Panc1 (cell line): ENCODE measurements around the gene MTA1. TPM values are rescaled to one million over a fixed set of nuclear protein-coding genes. Genes with fewer than 3 reads are reported as not detected.

Experiments
- ATAC-seq: fragments of 200-7000 bp; cut with Tn5 transposase; 2 replicates; pipeline ENCODE4 v1.9.1; 2020; ENCODE audit warnings: mild to moderate bottlenecking, moderate library complexity
- BruUV-seq: library from RNA; stranded (reverse); fragments of 400-500 nt; replicated peaks from 2 replicates; lab custom pipeline; 2021; lab: Mats Ljungman, UMichigan
- CTCF ChIA-PET: fragments of 300-600 bp; sonication (Branson Sonifier 250); formaldehyde crosslinking; loops from one replicate; lab custom pipeline; 2022; ENCODE audit warnings: antibody characterized with exemption; lab: Charles Lee
- POLR2A ChIA-PET: fragments of 300-600 bp; sonication (Branson Sonifier 250); formaldehyde crosslinking; loops from one replicate; lab custom pipeline; 2022; ENCODE audit warnings: antibody characterized with exemption; lab: Charles Lee
- DNase-seq: peaks from one replicate; pipeline ENCODE4 v3.0.0-alpha.2; 2010; ENCODE audit warnings: low read depth, low spot score
- H3K27ac ChIP-seq: 2 replicates; pipeline ENCODE4 v1.5.1; 2011; ENCODE audit warnings: mild to moderate bottlenecking, low read length, inconsistent platforms
- H3K27me3 ChIP-seq: fragments of 200-500 bp; sonication (Bioruptor generic); 2 replicates; pipeline ENCODE4 v1.6.0; 2014; ENCODE audit warnings: low read length, inconsistent platforms; ENCODE audit not compliant: control insufficient read depth, insufficient read depth
- H3K36me3 ChIP-seq: fragments of 200-500 bp; sonication (Bioruptor generic); 2 replicates; pipeline ENCODE4 v1.5.1; 2014; ENCODE audit warnings: inconsistent platforms, mild to moderate bottlenecking, low read length, moderate library complexity; ENCODE audit not compliant: control insufficient read depth, insufficient read depth
- H3K4me1 ChIP-seq: 2 replicates; pipeline ENCODE4 v1.5.1; 2011; ENCODE audit warnings: inconsistent platforms, mild to moderate bottlenecking, low read length, moderate library complexity; ENCODE audit not compliant: control insufficient read depth, insufficient read depth
- H3K4me3 ChIP-seq, 2 experiments: 2 replicates each; pipeline ENCODE4 v1.5.1; 2011 to 2012; ENCODE audit warnings: low read depth in 2 of 2, low read length in 2 of 2, mild to moderate bottlenecking in 2 of 2, inconsistent platforms in 1 of 2, moderate library complexity in 1 of 2
- H3K9me3 ChIP-seq: fragments of 200-500 bp; sonication (Bioruptor generic); 2 replicates; pipeline ENCODE4 v1.5.1; 2014; ENCODE audit warnings: low read depth, mild to moderate bottlenecking, inconsistent platforms, low read length, moderate library complexity; ENCODE audit not compliant: control insufficient read depth, insufficient read depth
- POLR2AphosphoS5 ChIP-seq: IDR thresholded peaks from 2 replicates; pipeline ENCODE4 v1.6.1; 2012; ENCODE audit warnings: mild to moderate bottlenecking, low read depth, low read length, moderate library complexity
- SIN3A ChIP-seq: IDR thresholded peaks from 2 replicates; pipeline ENCODE4 v1.6.1; 2012; ENCODE audit warnings: low read depth, mild to moderate bottlenecking, low read length, moderate library complexity, borderline replicate concordance; ENCODE audit not compliant: insufficient read depth
- TCF7L2 ChIP-seq: IDR thresholded peaks from 2 replicates; pipeline ENCODE4 v1.6.1; 2011; ENCODE audit warnings: mild to moderate bottlenecking, low read depth, low read length, inconsistent platforms
- in situ Hi-C: cut with HindIII; loops from 2 replicates; pipeline ENCODE4 v1.10.0; 2016; ENCODE audit warnings: low sequenced_read_pairs, low pct_unique_long_range_greater_than_20kb
- intact Hi-C: fragments of 100-400 bp; cut with micrococcal nuclease; formaldehyde crosslinking; loops from one replicate; pipeline ENCODE4 v1.10.0; 2022; ENCODE audit not compliant: unreplicated experiment
- total RNA-seq: library from RNA; stranded (reverse); gene quantifications from one replicate; pipeline ENCODE4 v1.2.1, GENCODE V29; 2021; ENCODE audit not compliant: unreplicated experiment
- TF ChIP-seq, protein P1 (sequence below), 2 experiments: IDR thresholded peaks; 2 replicates each; pipeline ENCODE4 v1.6.1; 2011 to 2012; ENCODE audit warnings: low read depth in 2 of 2, control low read depth in 1 of 2, low read length in 1 of 2, mild to moderate bottlenecking in 1 of 2, moderate library complexity in 1 of 2; ENCODE audit not compliant: insufficient read depth in 1 of 2
- TF ChIP-seq, protein P2 (sequence below): fragments of 450-650 bp; IDR thresholded peaks from 2 replicates; pipeline ENCODE4 v1.5.1; 2017; ENCODE audit warnings: mild to moderate bottlenecking

Gene MTA1
- total RNA-seq, 1 experiment from 2014 or later, result 105 TPM

DNA sequence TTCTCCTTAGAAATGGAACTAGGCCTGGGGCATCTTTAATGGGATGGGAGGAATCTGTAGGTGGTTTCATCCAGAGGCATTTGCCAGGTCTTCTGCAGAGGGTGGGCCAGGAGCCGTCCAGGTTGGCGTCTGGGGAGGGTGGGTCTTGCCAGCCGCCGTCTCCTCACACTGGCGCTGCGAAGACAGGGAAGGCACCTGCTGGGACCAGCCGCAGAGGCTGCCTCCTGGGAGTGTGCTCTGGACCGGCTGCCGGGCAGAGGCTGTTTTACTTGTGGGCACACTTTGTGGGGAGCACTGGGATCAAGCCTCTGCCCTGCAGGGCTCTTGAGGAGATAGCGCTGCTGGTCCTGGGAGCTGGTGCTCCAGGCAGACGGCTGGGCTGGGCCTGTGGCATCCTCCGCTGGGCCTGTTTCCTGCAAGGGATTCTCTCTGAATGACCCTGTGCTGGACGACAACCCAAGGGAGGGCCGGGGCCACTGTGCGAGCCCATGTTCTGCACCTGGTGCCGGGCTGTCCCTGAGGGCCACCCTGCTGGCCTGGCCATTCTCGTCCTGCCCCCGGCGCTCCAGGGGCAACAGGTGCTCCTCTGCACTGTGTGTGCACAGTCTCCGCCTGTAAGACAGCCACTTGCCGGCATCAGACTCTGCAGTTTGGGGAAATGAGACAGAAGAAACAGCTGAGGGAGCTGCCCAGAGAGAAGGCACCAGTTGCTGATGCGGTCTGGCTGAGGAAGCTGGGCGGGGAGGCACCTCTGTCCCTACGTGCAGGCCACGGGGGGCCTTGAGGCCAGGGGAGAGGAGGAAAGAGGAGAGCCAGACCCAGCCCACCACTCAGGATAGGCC lies 31.3 kb upstream of the MTA1 start:
- TF ChIP-seq, protein P1, sequence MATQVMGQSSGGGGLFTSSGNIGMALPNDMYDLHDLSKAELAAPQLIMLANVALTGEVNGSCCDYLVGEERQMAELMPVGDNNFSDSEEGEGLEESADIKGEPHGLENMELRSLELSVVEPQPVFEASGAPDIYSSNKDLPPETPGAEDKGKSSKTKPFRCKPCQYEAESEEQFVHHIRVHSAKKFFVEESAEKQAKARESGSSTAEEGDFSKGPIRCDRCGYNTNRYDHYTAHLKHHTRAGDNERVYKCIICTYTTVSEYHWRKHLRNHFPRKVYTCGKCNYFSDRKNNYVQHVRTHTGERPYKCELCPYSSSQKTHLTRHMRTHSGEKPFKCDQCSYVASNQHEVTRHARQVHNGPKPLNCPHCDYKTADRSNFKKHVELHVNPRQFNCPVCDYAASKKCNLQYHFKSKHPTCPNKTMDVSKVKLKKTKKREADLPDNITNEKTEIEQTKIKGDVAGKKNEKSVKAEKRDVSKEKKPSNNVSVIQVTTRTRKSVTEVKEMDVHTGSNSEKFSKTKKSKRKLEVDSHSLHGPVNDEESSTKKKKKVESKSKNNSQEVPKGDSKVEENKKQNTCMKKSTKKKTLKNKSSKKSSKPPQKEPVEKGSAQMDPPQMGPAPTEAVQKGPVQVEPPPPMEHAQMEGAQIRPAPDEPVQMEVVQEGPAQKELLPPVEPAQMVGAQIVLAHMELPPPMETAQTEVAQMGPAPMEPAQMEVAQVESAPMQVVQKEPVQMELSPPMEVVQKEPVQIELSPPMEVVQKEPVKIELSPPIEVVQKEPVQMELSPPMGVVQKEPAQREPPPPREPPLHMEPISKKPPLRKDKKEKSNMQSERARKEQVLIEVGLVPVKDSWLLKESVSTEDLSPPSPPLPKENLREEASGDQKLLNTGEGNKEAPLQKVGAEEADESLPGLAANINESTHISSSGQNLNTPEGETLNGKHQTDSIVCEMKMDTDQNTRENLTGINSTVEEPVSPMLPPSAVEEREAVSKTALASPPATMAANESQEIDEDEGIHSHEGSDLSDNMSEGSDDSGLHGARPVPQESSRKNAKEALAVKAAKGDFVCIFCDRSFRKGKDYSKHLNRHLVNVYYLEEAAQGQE (IDR thresholded peaks at IDR 0.05; ENCODE audit: insufficient read depth in 1 of 2, low read depth in 2 of 2, low read length in 1 of 2), result no peak
- TF ChIP-seq POLR2AphosphoS5 (no peak), TCF7L2 (no peak), SIN3A (no peak)
- TF ChIP-seq, protein P2, sequence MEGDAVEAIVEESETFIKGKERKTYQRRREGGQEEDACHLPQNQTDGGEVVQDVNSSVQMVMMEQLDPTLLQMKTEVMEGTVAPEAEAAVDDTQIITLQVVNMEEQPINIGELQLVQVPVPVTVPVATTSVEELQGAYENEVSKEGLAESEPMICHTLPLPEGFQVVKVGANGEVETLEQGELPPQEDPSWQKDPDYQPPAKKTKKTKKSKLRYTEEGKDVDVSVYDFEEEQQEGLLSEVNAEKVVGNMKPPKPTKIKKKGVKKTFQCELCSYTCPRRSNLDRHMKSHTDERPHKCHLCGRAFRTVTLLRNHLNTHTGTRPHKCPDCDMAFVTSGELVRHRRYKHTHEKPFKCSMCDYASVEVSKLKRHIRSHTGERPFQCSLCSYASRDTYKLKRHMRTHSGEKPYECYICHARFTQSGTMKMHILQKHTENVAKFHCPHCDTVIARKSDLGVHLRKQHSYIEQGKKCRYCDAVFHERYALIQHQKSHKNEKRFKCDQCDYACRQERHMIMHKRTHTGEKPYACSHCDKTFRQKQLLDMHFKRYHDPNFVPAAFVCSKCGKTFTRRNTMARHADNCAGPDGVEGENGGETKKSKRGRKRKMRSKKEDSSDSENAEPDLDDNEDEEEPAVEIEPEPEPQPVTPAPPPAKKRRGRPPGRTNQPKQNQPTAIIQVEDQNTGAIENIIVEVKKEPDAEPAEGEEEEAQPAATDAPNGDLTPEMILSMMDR, result no peak
- Histone ChIP-seq H3K27ac (no peak overlapping the region), H3K27me3 (no peaks in the 10 kb centered on the region), H3K36me3 (no peaks in the 10 kb centered on the region), H3K9me3 (no peaks in the 10 kb centered on the region), H3K4me1 (no peaks in the 10 kb centered on the region), H3K4me3 (no peak overlapping the region)
- intact Hi-C loops (no loop called here), in situ Hi-C loops (no loop called here)
- POLR2A ChIA-PET, result no interaction called here
- no peak for DNase-seq
- CTCF ChIA-PET, result no interaction called here
- BruUV-seq, result no TSS peak
- ATAC-seq, result no peak

DNA sequence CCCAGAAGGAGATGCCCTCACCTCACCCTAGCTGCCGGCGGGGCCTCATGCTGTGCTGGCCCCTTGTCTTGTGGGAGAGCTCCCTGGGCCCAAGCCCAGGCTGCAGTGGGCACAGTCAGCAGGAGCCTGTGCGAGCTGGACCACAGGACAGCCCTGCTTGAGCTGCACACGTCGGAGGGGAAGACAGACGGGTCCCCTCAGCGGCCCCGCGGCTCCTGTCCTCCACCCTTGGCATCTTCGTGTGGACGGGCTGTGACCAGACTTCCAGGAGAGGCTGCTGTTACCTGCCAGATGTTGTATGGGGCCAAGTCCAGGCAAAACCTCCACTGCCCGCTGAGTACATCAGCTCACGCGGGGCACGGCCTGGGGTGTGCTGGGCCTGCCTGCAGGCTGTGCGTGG lies 30.7 kb upstream of the MTA1 start:
- ChIA-PET POLR2A (no interaction called here), CTCF (no interaction called here)
- intact Hi-C loops (no loop called here), in situ Hi-C loops (no loop called here)
- DNase-seq (no peak), ATAC-seq (no peak)
- Histone ChIP-seq H3K36me3 (no peaks in the 10 kb centered on the region), H3K27ac (no peak overlapping the region), H3K9me3 (no peaks in the 10 kb centered on the region), H3K27me3 (no peaks in the 10 kb centered on the region), H3K4me1 (no peaks in the 10 kb centered on the region), H3K4me3 (no peak overlapping the region)
- TF ChIP-seq SIN3A (no peak), TCF7L2 (no peak), POLR2AphosphoS5 (no peak)
- TF ChIP-seq, protein P1 (IDR thresholded peaks at IDR 0.05; ENCODE audit: insufficient read depth in 1 of 2, low read depth in 2 of 2, low read length in 1 of 2), result no peak
- TF ChIP-seq, protein P2, result no peak
- no TSS peak for BruUV-seq
